AG04449 (cell line): ENCODE results near the gene ANKRD65.

ENCODE experiments used
- CTCF ChIA-PET: fragments of 350-600 bp; formaldehyde crosslinking; extraction: SDS; loops from one replicate; lab custom pipeline; 2021; ENCODE audit warnings: antibody characterized with exemption; lab: Yijun Ruan, JAX
- POLR2A ChIA-PET: fragments of 400-600, 350-600 bp; formaldehyde crosslinking; extraction: SDS; loops from one replicate; lab custom pipeline; 2020; ENCODE audit warnings: antibody characterized with exemption, inconsistent platforms; lab: Yijun Ruan, JAX
- DNase-seq: peaks from one replicate; pipeline ENCODE4 v3.0.0-alpha.2; 2010; ENCODE audit warnings: low read depth, low spot score
- H3K4me3 ChIP-seq: 2 replicates; pipeline ENCODE4 v1.5.1; 2011; ENCODE audit warnings: low read depth, mild to moderate bottlenecking, control low read depth, low read length
- TF ChIP-seq, protein P1 (sequence below): IDR thresholded peaks from one replicate; pipeline ENCODE4 v1.5.1; 2011; ENCODE audit warnings: mild to moderate bottlenecking, moderate library complexity, low read length, control low read depth, inconsistent platforms; ENCODE audit not compliant: insufficient read depth; ENCODE audit errors: missing control alignments

ANKRD65 gene

DNA sequence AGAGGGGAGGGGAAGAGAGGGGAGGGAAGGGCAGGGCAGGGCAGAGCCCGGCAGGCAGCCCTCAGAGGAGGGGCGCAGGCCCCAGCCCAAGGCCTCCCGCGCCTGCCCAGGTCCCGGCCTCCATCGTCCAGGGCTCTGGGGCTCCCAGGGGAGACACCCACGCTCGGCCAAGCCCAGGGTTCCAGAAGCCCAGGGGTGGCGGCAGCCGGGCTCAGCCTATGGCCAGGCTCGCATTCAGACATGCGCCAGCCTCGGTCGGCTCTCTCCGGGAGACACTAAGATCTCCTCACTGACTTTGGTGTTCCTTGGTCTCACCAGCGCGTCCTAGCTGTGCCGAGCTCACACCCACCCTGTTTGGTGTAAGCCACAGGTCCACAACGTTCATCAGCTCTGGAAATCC lies 7.1 kb upstream of the ANKRD65 start:
- CTCF ChIA-PET = interaction anchor here (1.4 to 2.9 kb wide), 2 partner anchors 12 to 29 kb away, joined by 3 to 22 read pairs; partner anchors contain the start of gene CCNL2
- no peak overlapping the region for H3K4me3 ChIP-seq
- TF ChIP-seq, protein P1, sequence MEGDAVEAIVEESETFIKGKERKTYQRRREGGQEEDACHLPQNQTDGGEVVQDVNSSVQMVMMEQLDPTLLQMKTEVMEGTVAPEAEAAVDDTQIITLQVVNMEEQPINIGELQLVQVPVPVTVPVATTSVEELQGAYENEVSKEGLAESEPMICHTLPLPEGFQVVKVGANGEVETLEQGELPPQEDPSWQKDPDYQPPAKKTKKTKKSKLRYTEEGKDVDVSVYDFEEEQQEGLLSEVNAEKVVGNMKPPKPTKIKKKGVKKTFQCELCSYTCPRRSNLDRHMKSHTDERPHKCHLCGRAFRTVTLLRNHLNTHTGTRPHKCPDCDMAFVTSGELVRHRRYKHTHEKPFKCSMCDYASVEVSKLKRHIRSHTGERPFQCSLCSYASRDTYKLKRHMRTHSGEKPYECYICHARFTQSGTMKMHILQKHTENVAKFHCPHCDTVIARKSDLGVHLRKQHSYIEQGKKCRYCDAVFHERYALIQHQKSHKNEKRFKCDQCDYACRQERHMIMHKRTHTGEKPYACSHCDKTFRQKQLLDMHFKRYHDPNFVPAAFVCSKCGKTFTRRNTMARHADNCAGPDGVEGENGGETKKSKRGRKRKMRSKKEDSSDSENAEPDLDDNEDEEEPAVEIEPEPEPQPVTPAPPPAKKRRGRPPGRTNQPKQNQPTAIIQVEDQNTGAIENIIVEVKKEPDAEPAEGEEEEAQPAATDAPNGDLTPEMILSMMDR = no peak
- POLR2A ChIA-PET = no interaction called here
- DNase-seq = no peak

GRCh38 chr1:1427820-1428148 lies 6.7 kb upstream of the ANKRD65 start:
- H3K4me3 ChIP-seq = peak overlapping the region; percentile 44
- DNase-seq = no peak
- POLR2A ChIA-PET = no interaction called here
- CTCF ChIA-PET = no interaction called here
- TF ChIP-seq, protein P1 = no peak

GRCh38 chr1:1427106-1427819 lies 6.2 kb upstream of the ANKRD65 start:
- no peak for DNase-seq
- H3K4me3 ChIP-seq = peak overlapping the region; percentile 44
- TF ChIP-seq, protein P1 = no peak
- POLR2A ChIA-PET = no interaction called here
- CTCF ChIA-PET = interaction anchor here (1.6 kb wide), 1 partner anchor 13 kb away, joined by 5 read pairs; no protein-coding TSS in a partner anchor

DNA sequence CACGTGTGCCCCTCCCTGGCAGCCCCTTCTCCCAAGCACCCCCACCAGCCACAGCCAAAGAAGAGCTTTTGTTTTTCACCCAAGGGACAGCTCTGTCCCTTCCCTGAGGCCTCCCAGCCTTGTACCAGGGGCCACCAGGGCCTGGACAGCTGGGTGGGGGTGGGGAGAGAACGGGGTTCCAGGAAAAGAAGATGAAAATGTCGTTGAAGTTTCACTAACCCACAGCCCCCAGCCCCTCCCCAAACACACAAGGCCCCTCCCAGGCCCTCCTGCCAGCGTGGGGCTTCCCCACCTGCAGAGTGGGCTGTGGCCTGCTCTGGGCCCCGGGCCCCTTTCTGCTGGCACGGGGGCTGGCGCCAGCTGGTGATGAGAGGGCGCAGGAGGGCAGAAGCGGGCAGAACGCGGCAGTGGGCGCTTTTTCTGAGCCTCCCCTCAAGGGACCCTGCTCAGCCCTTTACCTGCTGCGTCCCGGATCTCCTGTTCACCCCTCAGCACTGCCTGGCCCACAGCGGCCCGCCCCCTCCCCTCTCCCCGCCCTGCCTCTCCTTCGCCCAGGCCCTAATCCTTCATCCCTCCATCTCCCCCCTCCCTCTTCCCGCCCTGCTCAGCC lies 5.5 kb upstream of the ANKRD65 start:
- H3K4me3 ChIP-seq = no peak overlapping the region
- DNase-seq = no peak
- TF ChIP-seq, protein P1 = no peak
- ChIA-PET POLR2A (interaction anchor here (0.7 kb wide), 1 partner anchor 27 kb away, joined by 4 read pairs; the partner anchor contains the start of gene CCNL2), CTCF (interaction anchor here (1.6 kb wide), 1 partner anchor 14 kb away, joined by 5 read pairs; no protein-coding TSS in a partner anchor)

- no peak for DNase-seq
- H3K4me3 ChIP-seq = no peak overlapping the region
- ChIA-PET POLR2A (interaction anchor here (0.7 kb wide), 1 partner anchor 27 kb away, joined by 4 read pairs; the partner anchor contains the start of gene CCNL2), CTCF (interaction anchor here (1.6 kb wide), 1 partner anchor 14 kb away, joined by 5 read pairs; no protein-coding TSS in a partner anchor)
- TF ChIP-seq, protein P1 = no peak
Observed at GRCh38 chr1:1425753-1426495, 4.8 kb upstream of the ANKRD65 start.

DNA sequence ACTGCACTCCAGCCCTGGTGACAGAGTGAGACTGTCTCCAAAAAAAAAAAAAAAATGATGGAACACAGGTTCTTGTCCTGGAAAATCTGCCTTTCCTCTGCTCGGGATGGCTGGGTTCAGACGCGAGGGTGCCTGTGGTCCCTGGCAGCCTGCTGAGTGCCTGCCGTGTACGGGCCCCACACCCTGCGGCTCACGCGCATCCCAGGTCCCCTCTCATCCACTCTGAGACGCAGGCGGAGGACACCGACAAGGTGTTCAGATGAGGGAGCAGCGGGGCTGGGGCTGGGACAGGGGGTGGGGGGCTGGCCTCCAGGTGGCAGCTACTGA lies 4.3 kb upstream of the ANKRD65 start:
- ChIA-PET CTCF (interaction anchor here (1.6 kb wide), 1 partner anchor 15 kb away, joined by 5 read pairs; no protein-coding TSS in a partner anchor), POLR2A (no interaction called here)
- no peak for DNase-seq
- no peak overlapping the region for H3K4me3 ChIP-seq
- TF ChIP-seq, protein P1 = no peak
